D721Med (cell line): ENCODE results near the gene PXN.
A peak's percentile ranks its signal among the peaks of the same experiment; 100 is the strongest.

Experiments used
- DNase-seq: peaks from one replicate; pipeline ENCODE4 v3.0.0; 2011; ENCODE audit warnings: low spot score; ENCODE audit not compliant: insufficient read length
- FAIRE-seq: peaks from 2 replicates; lab custom pipeline; 2011; peaks lifted over from hg19 to GRCh38; lab: Jason Lieb, UNC
- TF ChIP-seq, protein P1 (sequence below): IDR thresholded peaks from 2 replicates; pipeline ENCODE4 v1.5.1; 2012; ENCODE audit warnings: mild to moderate bottlenecking, control low read depth; ENCODE audit not compliant: insufficient read depth; ENCODE audit errors: missing control alignments

The PXN gene

GRCh38 chr12:120265473-120266179 is at the start of gene PXN:
TSS of gene PXN (minus strand) at chr12:120265730. CDS start at chr12:120265629, 101 bp downstream.
- DNase-seq, result peak; percentile 58
- no peak for FAIRE-seq
- TF ChIP-seq, protein P1, sequence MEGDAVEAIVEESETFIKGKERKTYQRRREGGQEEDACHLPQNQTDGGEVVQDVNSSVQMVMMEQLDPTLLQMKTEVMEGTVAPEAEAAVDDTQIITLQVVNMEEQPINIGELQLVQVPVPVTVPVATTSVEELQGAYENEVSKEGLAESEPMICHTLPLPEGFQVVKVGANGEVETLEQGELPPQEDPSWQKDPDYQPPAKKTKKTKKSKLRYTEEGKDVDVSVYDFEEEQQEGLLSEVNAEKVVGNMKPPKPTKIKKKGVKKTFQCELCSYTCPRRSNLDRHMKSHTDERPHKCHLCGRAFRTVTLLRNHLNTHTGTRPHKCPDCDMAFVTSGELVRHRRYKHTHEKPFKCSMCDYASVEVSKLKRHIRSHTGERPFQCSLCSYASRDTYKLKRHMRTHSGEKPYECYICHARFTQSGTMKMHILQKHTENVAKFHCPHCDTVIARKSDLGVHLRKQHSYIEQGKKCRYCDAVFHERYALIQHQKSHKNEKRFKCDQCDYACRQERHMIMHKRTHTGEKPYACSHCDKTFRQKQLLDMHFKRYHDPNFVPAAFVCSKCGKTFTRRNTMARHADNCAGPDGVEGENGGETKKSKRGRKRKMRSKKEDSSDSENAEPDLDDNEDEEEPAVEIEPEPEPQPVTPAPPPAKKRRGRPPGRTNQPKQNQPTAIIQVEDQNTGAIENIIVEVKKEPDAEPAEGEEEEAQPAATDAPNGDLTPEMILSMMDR, result peak; percentile 63

- FAIRE-seq (no peak), DNase-seq (no peak)
- TF ChIP-seq, protein P1, result peak; percentile 26
Measured at GRCh38 chr12:120314220-120314619, 48.7 kb upstream of the PXN start.

DNA sequence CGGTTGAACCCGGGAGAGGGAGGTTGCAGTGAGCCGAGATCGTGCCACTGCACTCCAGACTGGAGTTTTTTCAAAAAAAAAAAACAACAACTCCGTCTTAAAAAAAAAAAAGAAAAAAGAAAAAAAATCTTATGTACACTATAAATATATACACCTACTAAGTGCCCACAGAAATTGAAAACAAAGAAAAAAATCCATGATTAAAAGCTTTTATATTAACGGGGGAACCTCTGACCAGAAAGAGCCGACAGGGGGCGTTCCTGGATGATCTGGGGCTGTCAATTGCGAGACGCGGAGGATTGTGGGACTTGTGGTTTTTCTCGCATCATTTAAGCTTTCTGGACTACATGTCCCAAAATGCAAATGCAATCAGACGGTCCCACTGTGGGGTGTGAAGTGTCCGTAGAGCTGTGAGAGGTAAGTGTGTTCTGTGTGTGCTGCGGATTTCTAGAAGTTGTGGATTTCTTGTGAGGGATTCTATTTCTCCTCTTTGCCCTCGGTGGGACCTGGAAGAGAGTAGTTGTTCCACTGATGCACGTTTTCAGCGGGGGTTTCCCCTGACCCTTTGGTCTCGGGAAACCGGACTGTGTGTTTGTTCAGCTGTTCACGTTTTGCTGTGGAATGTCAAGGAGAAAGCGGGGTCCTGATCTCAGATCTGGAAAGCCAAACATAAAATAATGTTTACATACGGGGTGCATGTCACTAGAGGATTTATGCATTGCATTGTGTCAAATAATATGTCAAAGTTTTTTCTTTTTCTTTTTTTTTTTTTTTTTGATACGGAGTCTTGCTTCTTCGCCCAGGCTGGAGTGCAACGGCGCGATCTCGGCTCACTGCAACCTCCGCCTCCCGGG is 36.7 kb upstream of the PXN start, which contains the start of gene SIRT4:
Gene SIRT4, plus strand, starts transcription at position 360 of the 854 bp plus-strand sequence. CDS start 1,241 bp downstream, outside the sequence.
- FAIRE-seq (peak; percentile 84), DNase-seq (peak; percentile 83)
- TF ChIP-seq, protein P1, result peak; percentile 85

DNA sequence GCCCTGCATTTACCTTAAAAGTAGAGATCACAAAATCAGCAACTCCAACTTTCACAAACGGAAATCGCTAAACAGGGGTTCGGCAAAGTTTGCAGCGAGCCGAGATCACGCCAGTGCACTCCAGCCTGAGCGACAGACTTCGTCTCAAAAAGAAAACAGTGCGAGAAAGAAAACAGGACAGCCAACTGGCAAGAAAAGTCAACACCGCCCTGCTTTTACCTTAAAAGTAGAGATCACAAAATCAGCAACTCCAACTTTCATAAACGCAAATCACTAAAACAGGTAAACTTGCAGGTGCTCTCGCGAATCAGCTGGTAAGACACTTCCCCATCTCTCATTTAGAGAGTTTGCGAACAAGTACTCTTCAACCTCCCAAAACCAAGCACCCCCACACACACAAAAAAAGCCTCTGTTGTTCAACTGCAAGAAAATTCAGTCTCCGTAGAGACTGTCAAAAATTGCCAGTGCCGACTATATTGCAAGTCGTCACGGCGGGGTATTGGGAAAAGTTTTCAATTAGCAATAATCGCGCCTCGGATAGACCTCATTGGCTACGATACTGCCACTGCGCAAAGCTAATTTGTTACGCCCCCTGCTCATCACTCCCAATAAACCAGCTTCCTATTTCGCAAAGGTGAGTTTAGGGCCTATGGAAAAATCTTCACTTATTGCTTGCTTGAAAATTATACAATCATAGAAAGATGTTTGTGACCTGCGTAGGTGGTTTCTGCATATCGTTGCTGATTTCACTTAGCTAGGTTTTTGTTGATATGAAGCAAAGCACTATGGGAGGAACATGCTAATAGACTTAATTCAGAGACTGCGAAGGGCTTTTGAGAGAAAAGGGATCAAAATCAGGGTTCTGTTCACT is 27.4 kb upstream of the PXN start, which contains the start of gene RNU4-1:
Gene RNU4-1, minus strand, starts transcription at position 577 of the 871 bp plus-strand sequence.
- FAIRE-seq (peak; percentile 48), DNase-seq (no peak)
- TF ChIP-seq, protein P1, result no peak

DNA sequence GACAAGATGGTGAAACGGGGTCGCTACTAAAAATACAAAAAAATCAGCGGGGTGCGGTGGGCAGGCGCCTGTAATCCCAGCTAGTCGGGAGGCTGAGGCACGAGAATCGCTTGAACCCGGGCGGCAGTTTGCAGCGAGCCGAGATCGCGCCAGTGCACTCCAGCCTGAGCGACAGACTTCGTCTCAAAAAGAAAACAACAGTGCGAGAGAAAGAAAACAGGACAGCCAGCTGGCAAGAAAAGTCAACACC is 26.8 kb upstream of the PXN start:
- DNase-seq, result no peak
- TF ChIP-seq, protein P1, result no peak
- no peak for FAIRE-seq

GRCh38 chr12:120290609-120291305 is 25.2 kb upstream of the PXN start:
- DNase-seq, result no peak
- no peak for FAIRE-seq
- TF ChIP-seq, protein P1, result no peak
